Upper lobe of left lung (tissue), 4 donors: ENCODE measurements around the gene IGSF21.

ENCODE experiments used
- EP300 ChIP-seq, 4 donors: sonication (generic); formaldehyde crosslinking; IDR thresholded peaks; one replicate each; pipeline ENCODE4 v1.5.1; 2017; ENCODE audit warnings: antibody characterized with exemption in 4 of 4, control low read depth in 2 of 4
- POLR2A ChIP-seq, 4 donors: fragments of 450-650 bp; IDR thresholded peaks; one replicate each; pipeline ENCODE4 v1.5.1; 2016 to 2017; ENCODE audit warnings: antibody characterized with exemption in 4 of 4, mild to moderate bottlenecking in 2 of 4
- POLR2AphosphoS5 ChIP-seq, 2 donors: sonication (generic); formaldehyde crosslinking; IDR thresholded peaks; one replicate each; pipeline ENCODE4 v1.5.1; 2017; ENCODE audit warnings: antibody characterized with exemption in 2 of 2
- TF ChIP-seq, protein P1 (sequence below), 6 experiments: fragments of 450-650 bp in 4 of 6; fragments of 200-600 bp in 2 of 6; sonication (generic) in 2 of 6; IDR thresholded peaks; one replicate each; pipeline ENCODE4 v1.5.1; 2016 to 2019; ENCODE audit warnings: antibody characterized with exemption in 6 of 6

DNA sequence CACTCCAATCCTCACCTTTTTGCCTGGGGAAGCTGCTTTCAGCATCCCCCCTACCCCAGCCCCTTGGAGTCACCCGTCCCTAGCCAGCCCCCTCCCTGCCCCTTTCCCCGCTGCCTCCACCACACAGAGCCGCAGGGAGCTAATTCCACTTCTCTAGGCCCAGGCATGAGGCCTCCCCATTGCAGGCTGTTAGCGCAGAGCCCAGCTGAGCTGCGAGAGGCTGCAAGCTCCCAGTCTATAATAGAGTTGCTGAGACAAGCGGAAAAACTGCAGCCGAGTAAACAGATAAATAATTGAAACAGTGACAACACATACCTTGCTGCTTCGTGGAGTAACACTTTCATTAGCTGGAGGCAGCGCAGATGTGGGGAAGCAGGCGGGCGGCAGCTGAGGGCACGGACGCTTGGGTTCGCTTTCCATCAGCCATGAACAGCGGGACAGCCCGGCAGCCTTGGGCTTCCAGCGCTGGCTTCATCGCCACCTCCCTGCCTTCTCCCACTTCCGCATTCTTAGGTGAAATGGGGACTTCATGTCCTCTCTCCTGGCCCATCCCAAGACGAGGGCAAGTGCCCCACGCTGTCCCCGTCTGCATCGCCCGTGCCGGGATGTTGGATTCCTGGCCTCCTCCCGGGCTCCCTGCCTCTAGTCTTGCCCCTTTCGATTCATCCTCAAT is 183.3 kb downstream of the IGSF21 start:
- TF ChIP-seq, protein P1, sequence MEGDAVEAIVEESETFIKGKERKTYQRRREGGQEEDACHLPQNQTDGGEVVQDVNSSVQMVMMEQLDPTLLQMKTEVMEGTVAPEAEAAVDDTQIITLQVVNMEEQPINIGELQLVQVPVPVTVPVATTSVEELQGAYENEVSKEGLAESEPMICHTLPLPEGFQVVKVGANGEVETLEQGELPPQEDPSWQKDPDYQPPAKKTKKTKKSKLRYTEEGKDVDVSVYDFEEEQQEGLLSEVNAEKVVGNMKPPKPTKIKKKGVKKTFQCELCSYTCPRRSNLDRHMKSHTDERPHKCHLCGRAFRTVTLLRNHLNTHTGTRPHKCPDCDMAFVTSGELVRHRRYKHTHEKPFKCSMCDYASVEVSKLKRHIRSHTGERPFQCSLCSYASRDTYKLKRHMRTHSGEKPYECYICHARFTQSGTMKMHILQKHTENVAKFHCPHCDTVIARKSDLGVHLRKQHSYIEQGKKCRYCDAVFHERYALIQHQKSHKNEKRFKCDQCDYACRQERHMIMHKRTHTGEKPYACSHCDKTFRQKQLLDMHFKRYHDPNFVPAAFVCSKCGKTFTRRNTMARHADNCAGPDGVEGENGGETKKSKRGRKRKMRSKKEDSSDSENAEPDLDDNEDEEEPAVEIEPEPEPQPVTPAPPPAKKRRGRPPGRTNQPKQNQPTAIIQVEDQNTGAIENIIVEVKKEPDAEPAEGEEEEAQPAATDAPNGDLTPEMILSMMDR (IDR thresholded peaks at IDR 0.05), result no peak
- no peak for TF ChIP-seq POLR2A (IDR thresholded peaks at IDR 0.05)
- TF ChIP-seq EP300 (IDR thresholded peaks at IDR 0.05), result no peak
- TF ChIP-seq POLR2AphosphoS5 (IDR thresholded peaks at IDR 0.05), result no peak
